Common myeloid progenitor, CD34-positive (primary cell): ENCODE data around the gene CCL21.

ENCODE experiments used
- CTCF ChIA-PET: fragments of 350-600 bp; sonication (Branson Sonifier 250); formaldehyde crosslinking; loops from one replicate; lab custom pipeline; 2021; ENCODE audit warnings: antibody characterized with exemption; lab: Charles Lee
- POLR2A ChIA-PET: fragments of 350-600 bp; sonication (Branson Sonifier 250); formaldehyde crosslinking; loops from one replicate; lab custom pipeline; 2021; ENCODE audit warnings: antibody characterized with exemption; lab: Charles Lee
- DNase-seq, 3 donors: peaks; one replicate each; pipeline versions ENCODE4 v3.0.0 to v3.0.0-alpha.2; 2013
- H3K27ac ChIP-seq, 2 experiments: 1 replicate in 1 of 2; 2 replicates in 1 of 2; pipeline ENCODE4 v1.7.0; 2013; ENCODE audit warnings: inconsistent platforms in 2 of 2, low read length in 2 of 2, mild to moderate bottlenecking in 2 of 2, low read depth in 1 of 2, moderate library complexity in 1 of 2; ENCODE audit not compliant: severe bottlenecking in 2 of 2, insufficient read depth in 1 of 2, poor library complexity in 1 of 2
- H3K27me3 ChIP-seq, 5 experiments: replicated peaks in 2 of 5; 1 replicate in 3 of 5; 2 replicates in 2 of 5; pipeline versions ENCODE4 v1.6.1 to v1.7.0; 2013; ENCODE audit warnings: low read length in 4 of 5, mild to moderate bottlenecking in 2 of 5, moderate library complexity in 2 of 5, inconsistent platforms in 1 of 5; ENCODE audit not compliant: insufficient read depth in 5 of 5, control insufficient read depth in 4 of 5
- H3K36me3 ChIP-seq, 4 experiments: 1 replicate in 2 of 4; 2 replicates in 2 of 4; pipeline versions ENCODE4 v1.6.1 to v1.7.0; 2013; ENCODE audit warnings: low read length in 3 of 4, control low read depth in 1 of 4, mild to moderate bottlenecking in 1 of 4; ENCODE audit not compliant: control insufficient read depth in 4 of 4, insufficient read depth in 4 of 4
- H3K4me1 ChIP-seq, 4 experiments: 1 replicate in 3 of 4; 2 replicates in 1 of 4; pipeline versions ENCODE4 v1.6.1 to v1.7.1; 2013; ENCODE audit warnings: low read length in 3 of 4, mild to moderate bottlenecking in 3 of 4, control low read depth in 1 of 4, inconsistent platforms in 1 of 4, moderate library complexity in 1 of 4; ENCODE audit not compliant: control insufficient read depth in 4 of 4, insufficient read depth in 4 of 4; ENCODE audit errors: control extremely low read depth in 1 of 4
- H3K4me3 ChIP-seq, 7 experiments: 1 replicate in 4 of 7; 2 replicates in 3 of 7; pipeline versions ENCODE4 v1.5.1 to v1.7.0; 2013; ENCODE audit warnings: mild to moderate bottlenecking in 7 of 7, low read length in 6 of 7, moderate library complexity in 6 of 7, inconsistent platforms in 2 of 7, low read depth in 2 of 7, control low read depth in 1 of 7; ENCODE audit not compliant: insufficient read depth in 4 of 7, control insufficient read depth in 1 of 7; ENCODE audit errors: extremely low read depth in 1 of 7
- H3K9me3 ChIP-seq, 5 experiments: 1 replicate in 4 of 5; 2 replicates in 1 of 5; pipeline versions ENCODE4 v1.6.1 to v1.7.1; 2013; ENCODE audit warnings: low read length in 4 of 5, mild to moderate bottlenecking in 2 of 5, inconsistent platforms in 1 of 5, low read depth in 1 of 5, moderate library complexity in 1 of 5; ENCODE audit not compliant: control insufficient read depth in 4 of 5, insufficient read depth in 2 of 5; ENCODE audit errors: control extremely low read depth in 1 of 5
- WGBS: methylation state at CpG from one replicate; pipeline ENCODE4 v1.1.5; 2013; ENCODE audit not compliant: insufficient coverage; 5-methylcytosine and 5-hydroxymethylcytosine counted together

The CCL21 gene

GRCh38 chr9:34675048-34675714, 34.8 kb downstream of the CCL21 start:
- H3K27me3 ChIP-seq = no peaks in the 10 kb centered on the region
- H3K9me3 ChIP-seq = peaks cover 0 to 7% (median under 1%) of the 10 kb centered on the region in 5 experiments
- no peaks in the 10 kb centered on the region for H3K4me1 ChIP-seq
- 4% methylated on average over 8 of the region's 10 CpGs for WGBS
- no peak overlapping the region for H3K27ac ChIP-seq
- peak; percentile 85 to 90 (median 85) for DNase-seq
- H3K36me3 ChIP-seq = no peaks in the 10 kb centered on the region
- ChIA-PET POLR2A (interaction anchor here (1.3 kb wide), 1 partner anchor 27 kb away, joined by 3 read pairs; no protein-coding TSS in a partner anchor), CTCF (interaction anchor here (0.7 to 11.3 kb wide), 14 partner anchors 9 to 224 kb away, joined by 3 to 220 read pairs (median 4); partner anchors contain the start of genes CCL19 and GALT)
- no peak overlapping the region for H3K4me3 ChIP-seq

DNA sequence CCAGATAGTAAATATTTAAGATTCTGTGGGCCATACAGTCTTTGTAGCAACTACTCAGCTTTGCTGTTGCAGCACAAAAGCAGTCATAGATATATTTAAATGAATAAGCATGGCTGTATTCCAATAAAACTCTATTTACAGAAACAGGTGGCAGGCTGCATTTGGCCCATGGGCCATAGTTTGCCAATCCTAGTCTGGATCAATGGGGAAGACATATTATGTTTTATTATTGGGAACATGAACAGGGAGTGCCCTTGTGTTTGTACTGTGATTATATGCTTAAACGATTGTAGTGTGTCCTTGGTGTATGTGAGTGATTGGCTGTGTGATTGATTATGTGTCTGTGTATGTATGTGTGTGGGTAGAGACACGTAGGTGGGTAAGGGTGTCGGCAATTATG, 35.5 kb downstream of the CCL21 start:
- WGBS = 93% methylated on average over 2 of the region's 3 CpGs
- CTCF ChIA-PET = interaction anchor here (0.7 to 11.3 kb wide), 9 partner anchors 12 to 41 kb away, joined by 3 to 220 read pairs (median 4); partner anchors contain the start of genes CCL19 and GALT

GRCh38 chr9:34671307-34671706, 38.6 kb downstream of the CCL21 start:
- Histone ChIP-seq H3K9me3 (peaks cover 0 to 19% (median 8%) of the 10 kb centered on the region in 5 experiments), H3K4me3 (no peak overlapping the region), H3K4me1 (peaks cover 0 to 1% (median under 1%) of the 10 kb centered on the region in 4 experiments), H3K27ac (no peak overlapping the region), H3K27me3 (no peaks in the 10 kb centered on the region), H3K36me3 (peaks cover 0 to 13% (median 3%) of the 10 kb centered on the region in 4 experiments)
- no peak for DNase-seq
- ChIA-PET CTCF (interaction anchor here (1.3 to 11.3 kb wide), 5 partner anchors 8 to 30 kb away, joined by 3 to 220 read pairs (median 5); no protein-coding TSS in a partner anchor), POLR2A (no interaction called here)
- no CpG with 5 or more reads among the region's 1 CpG for WGBS

More for the DNA sequence above, 35.5 kb downstream of the CCL21 start:
- DNase-seq = no peak
- Histone ChIP-seq H3K27me3 (no peaks in the 10 kb centered on the region), H3K27ac (no peak overlapping the region), H3K36me3 (peaks cover 0 to 3% (median 2%) of the 10 kb centered on the region in 4 experiments), H3K9me3 (peaks cover 0 to 14% (median 7%) of the 10 kb centered on the region in 5 experiments), H3K4me3 (no peak overlapping the region), H3K4me1 (no peaks in the 10 kb centered on the region)
- POLR2A ChIA-PET = interaction anchor here (1.3 kb wide), 1 partner anchor 28 kb away, joined by 3 read pairs; no protein-coding TSS in a partner anchor

DNA sequence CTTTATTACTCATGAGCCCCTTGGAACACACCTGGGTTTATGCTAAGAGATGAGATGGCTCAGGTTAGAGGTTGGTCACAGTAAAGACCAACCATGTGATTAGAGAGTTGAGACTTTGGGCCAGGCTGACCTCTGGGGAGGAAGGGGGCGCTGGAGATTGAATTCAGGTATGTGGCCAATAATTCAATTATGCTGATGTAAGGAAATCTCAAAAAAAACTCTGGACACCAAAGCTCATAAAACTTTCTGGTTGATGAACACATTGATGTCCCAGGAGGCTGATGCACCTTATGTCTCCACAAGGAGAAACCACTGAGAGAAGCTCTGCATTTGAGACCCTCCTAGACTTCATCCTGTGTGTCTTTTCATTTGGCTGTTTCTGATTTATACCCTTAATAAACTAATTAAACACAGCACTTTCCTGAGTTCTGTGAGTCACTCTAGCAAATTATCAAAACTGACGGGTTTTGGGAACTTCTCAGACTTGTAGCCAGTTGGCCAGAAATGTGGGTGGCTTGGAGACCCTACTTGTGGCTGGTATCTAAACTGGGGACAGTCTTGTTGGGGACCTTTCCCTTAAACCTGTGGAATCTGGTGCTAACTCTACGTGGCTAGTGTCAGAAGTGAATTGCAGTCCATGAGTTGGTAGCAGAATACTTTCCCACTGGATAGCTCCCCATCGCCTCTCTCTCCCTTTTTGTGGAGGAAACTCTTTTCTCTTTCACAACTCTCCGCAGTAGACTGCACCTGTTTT, 40.0 kb downstream of the CCL21 start:
- Histone ChIP-seq H3K27ac (no peak overlapping the region), H3K4me1 (peaks cover 0 to 11% (median 9%) of the 10 kb centered on the region in 4 experiments), H3K9me3 (peaks cover 0 to 19% (median 8%) of the 10 kb centered on the region in 5 experiments), H3K36me3 (peaks cover 0 to 13% (median 3%) of the 10 kb centered on the region in 4 experiments), H3K27me3 (no peaks in the 10 kb centered on the region), H3K4me3 (no peak overlapping the region)
- CTCF ChIA-PET = interaction anchor here (1.3 to 11.3 kb wide), 5 partner anchors 8 to 31 kb away, joined by 3 to 220 read pairs (median 5); no protein-coding TSS in a partner anchor
- POLR2A ChIA-PET = no interaction called here
- DNase-seq = no peak
- WGBS = 94% methylated on average over 3 of the region's 5 CpGs

GRCh38 chr9:34665381-34666250, 44.3 kb downstream of the CCL21 start:
- Histone ChIP-seq H3K4me3 (peak overlapping the region; percentile 52 to 90 (median 73)), H3K27ac (peak overlapping the region; percentile 74 to 89), H3K9me3 (peaks cover 0 to 16% (median 8%) of the 10 kb centered on the region in 5 experiments), H3K4me1 (peaks cover 0 to 18% (median 15%) of the 10 kb centered on the region in 4 experiments), H3K36me3 (peaks cover 0 to 13% (median 4%) of the 10 kb centered on the region in 4 experiments), H3K27me3 (peaks cover 0 to 2% (median 0%) of the 10 kb centered on the region in 5 experiments)
- 2% methylated on average over 37 of the region's 55 CpGs for WGBS
- CTCF ChIA-PET = interaction anchor here (0.8 to 10.6 kb wide), 6 partner anchors 10 to 31 kb away, joined by 3 to 96 read pairs (median 8); partner anchors contain the start of gene GALT
- DNase-seq = peak; percentile 90 to 94 (median 93)
- POLR2A ChIA-PET = no interaction called here

GRCh38 chr9:34665067-34665380, 44.9 kb downstream of the CCL21 start:
- under 1% methylated on average over 18 of the region's 26 CpGs for WGBS

More at GRCh38 chr9:34665067-34665380, 44.9 kb downstream of the CCL21 start:
- ChIA-PET POLR2A (no interaction called here), CTCF (interaction anchor here (0.8 to 10.6 kb wide), 7 partner anchors 11 to 31 kb away, joined by 3 to 96 read pairs (median 8); partner anchors contain the start of genes GALT and SIGMAR1)
- Histone ChIP-seq H3K4me3 (peak overlapping the region; percentile 51 to 85 (median 63)), H3K27me3 (peaks cover 0 to 2% (median 0%) of the 10 kb centered on the region in 5 experiments), H3K4me1 (peaks cover 0 to 18% (median 15%) of the 10 kb centered on the region in 4 experiments), H3K9me3 (peaks cover 0 to 10% (median 7%) of the 10 kb centered on the region in 5 experiments), H3K36me3 (peaks cover 0 to 17% (median 4%) of the 10 kb centered on the region in 4 experiments), H3K27ac (peak overlapping the region in 1 of 2 experiments; percentile 7)
- no peak for DNase-seq
